Measurements from ENCODE around the gene DDX19B.

- TF ChIP-seq POLR2AphosphoS5 (IDR thresholded peaks at IDR 0.05; ENCODE audit: low read depth, low read length) (peak; percentile 96), TAF1 (IDR thresholded peaks at IDR 0.05; ENCODE audit: borderline replicate concordance, low read depth, low read length) (peak; percentile 92), POLR2A (IDR thresholded peaks at IDR 0.05; ENCODE audit: low read depth, low read length) (peak; percentile 97)
Observed at GRCh38 chr16:70380919-70381603, 82.1 kb downstream of the DDX19B start.
